T-helper 2 cell treated with Interferon-gamma antibody and Interleukin-4, amounts not matched to agents 5 μg/mL and 100 μg/mL, for 36 hours (primary cell): ENCODE results near the gene MSH5.
A peak's percentile ranks its signal among the peaks of the same experiment; 100 is the strongest.

Source experiments
- DNase-seq: peaks from one replicate; pipeline ENCODE4 v3.0.0; 2021; ENCODE audit warnings: low spot score
- H3K27ac Mint-ChIP-seq: one replicate; pipeline ENCODE4 v1.8.0; 2021; ENCODE audit warnings: mild to moderate bottlenecking, mixed read lengths
- H3K27me3 Mint-ChIP-seq: one replicate; pipeline ENCODE4 v1.8.0; 2021; ENCODE audit warnings: low read depth, mixed read lengths
- H3K36me3 Mint-ChIP-seq: one replicate; pipeline ENCODE4 v1.8.0; 2021; ENCODE audit warnings: low read depth, mixed read lengths
- H3K4me1 Mint-ChIP-seq: one replicate; pipeline ENCODE4 v1.8.0; 2021; ENCODE audit warnings: low read depth, mixed read lengths
- H3K4me3 Mint-ChIP-seq: one replicate; pipeline ENCODE4 v1.8.0; 2022; ENCODE audit warnings: mild to moderate bottlenecking, moderate library complexity, mixed read lengths
- H3K9me3 Mint-ChIP-seq: one replicate; pipeline ENCODE4 v1.8.0; 2021; ENCODE audit warnings: mixed read lengths

The MSH5 gene

DNA sequence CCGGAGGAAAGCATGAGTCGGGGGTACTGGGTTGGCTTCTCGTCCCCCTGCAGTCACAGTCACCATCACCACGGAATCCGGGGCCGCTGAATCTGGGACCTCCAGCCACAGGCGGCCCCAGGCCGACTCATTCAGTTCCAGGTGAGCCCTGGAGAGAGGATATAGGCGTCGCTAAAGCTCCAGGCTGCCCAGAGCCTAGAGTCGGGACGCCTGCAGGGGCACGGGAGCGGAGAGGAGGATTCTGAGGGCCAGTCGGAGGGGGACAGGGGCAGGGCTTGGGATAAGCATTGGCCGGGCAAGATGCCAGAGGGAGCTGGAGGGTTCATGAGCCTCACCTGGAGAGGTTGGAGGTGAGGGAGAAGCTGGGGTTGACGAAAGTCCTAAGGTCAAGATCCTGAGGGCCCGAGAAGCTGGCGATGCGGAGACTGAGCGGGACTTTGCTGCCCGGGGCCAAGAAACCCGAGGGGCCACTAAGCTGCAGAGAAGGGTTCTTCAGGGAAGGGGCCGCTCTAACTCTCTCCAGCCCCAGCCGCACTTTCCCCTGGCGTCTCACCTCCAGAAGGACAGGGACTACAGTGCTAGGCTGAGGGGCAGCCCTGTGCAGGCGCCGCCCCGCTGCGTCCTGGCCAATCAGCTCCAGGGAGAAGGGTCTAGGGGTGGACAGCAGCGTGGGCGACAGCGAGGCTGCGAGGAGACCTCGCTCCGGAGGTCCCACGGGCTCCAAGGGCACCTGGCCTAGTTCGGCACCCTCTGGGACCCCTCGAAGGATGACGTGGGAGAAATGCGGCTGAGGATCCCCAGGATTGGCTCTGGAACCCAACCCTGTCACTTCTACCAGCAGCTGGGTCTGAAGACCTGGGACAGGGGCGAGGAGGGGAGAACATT is 26.3 kb downstream of the MSH5 start:
- no peak overlapping the region for H3K4me3 Mint-ChIP-seq
- H3K36me3 Mint-ChIP-seq: peaks cover 23% of the 10 kb centered on the region
- H3K27ac Mint-ChIP-seq: no peak overlapping the region
- DNase-seq: no peak
- peaks cover 14% of the 10 kb centered on the region for H3K4me1 Mint-ChIP-seq
- no peaks in the 10 kb centered on the region for H3K27me3 Mint-ChIP-seq
- H3K9me3 Mint-ChIP-seq: no peaks in the 10 kb centered on the region

DNA sequence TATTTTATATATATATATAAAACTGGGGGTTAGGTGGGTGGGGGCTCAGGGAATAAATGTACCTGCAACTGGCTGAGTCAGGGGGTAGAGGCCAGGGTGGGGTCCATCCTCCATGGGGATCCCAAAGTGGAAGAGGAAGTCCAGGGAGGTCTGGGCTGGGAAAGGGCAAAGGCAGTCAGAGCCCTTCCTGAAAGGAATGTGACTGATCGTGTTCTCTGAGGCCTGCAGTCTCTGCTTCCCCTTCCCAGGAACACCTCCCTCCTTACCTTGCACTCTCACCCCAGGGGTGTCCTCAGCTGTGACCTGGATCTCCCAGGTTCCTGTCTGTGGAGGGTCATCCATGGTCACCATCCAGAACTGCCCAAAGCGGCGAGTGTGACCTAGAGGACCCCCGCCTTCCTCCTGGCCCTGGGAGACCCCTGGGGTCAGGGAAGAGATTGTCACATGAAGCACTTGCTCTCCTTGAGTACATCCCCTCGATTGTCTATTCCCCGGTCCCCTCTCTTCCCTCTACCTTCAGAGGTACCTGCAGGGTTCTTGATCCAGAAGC is 27.4 kb downstream of the MSH5 start:
- no peak for DNase-seq
- H3K9me3 Mint-ChIP-seq: no peaks in the 10 kb centered on the region

DNA sequence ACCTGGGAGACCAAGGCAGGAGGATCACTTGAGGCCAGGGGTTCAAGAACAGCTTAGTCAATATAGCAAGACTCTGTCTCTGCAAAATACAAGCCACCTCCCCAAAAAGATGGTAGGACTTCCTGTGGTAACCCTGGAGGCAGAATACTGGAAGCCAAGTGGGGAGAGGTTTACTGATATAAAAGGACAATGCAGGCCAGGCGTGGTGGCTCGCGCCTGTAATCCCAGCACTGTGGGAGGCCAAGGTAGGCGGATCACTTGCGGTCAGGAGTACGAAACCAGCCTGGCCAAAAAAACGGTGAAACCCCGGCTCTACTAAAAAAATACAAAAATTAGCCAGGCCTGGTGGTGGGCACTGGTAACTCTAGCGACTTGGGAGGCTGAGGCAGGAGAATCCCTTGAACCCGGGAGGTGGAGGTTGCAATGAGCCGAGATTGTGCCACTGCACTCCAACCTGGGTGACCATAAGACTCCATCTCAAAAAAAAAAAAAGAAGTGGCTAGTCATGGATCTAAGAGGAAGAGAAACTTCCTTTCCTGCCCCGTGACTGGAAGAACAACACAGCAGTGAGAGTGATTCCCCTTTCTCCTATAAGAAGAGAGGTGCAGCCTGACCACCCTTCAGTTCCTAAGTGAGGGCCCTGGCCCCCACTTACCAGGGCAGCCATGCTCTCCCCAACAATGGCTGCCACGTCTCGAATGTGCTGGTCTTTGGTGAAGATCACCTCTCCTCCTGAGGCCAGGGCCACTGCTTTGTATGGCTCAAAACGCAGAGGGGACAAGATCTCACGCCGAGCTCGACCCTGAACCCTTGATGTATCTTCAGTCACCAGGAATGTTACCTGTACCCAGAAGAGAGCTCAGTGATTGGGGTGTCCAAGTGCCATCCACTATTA is 28.8 kb downstream of the MSH5 start:
- Mint-ChIP-seq H3K4me3 (no peak overlapping the region), H3K9me3 (no peaks in the 10 kb centered on the region), H3K36me3 (peaks cover 8% of the 10 kb centered on the region), H3K4me1 (peaks cover 26% of the 10 kb centered on the region), H3K27me3 (no peaks in the 10 kb centered on the region), H3K27ac (no peak overlapping the region)
- DNase-seq: no peak

More for the DNA sequence above, 27.4 kb downstream of the MSH5 start:
- peaks cover 19% of the 10 kb centered on the region for H3K4me1 Mint-ChIP-seq
- H3K36me3 Mint-ChIP-seq: peaks cover 18% of the 10 kb centered on the region
- no peaks in the 10 kb centered on the region for H3K27me3 Mint-ChIP-seq
- no peak overlapping the region for H3K27ac Mint-ChIP-seq
- no peak overlapping the region for H3K4me3 Mint-ChIP-seq

DNA sequence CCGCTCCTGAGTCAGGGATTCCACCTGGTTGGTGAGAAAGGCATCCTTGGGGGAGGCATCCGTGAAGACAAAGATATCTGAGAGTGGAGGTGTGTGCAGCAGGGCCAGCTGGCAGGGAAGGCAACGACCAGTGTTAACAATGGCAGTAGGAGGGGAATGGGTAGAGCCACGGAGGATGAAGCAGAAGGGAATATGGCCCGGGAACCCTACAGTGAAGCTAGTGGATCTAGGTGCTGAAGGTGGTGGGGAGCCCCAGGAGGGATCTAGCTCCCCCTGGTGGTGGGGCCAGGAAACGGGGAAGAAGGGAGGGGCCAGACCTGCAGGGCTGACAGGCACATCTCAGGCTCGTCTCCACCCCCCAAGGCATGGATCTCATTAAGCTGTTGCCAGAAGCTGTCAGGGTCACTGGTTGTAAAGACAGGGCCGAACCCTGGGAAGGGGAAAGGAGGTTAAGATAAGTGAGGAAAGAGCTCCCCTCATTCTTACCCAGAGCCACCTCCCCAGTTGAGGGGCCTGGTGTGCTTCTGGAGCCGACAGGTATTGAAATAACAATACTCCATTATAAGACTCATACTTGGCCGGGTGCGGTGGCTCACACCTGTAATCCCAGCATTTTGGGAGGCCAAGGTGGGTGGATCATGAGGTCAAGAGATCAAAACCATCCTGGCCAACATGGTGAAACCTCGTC is 30.0 kb downstream of the MSH5 start:
- Mint-ChIP-seq H3K27me3 (no peaks in the 10 kb centered on the region), H3K36me3 (peaks cover 6% of the 10 kb centered on the region), H3K9me3 (no peaks in the 10 kb centered on the region), H3K27ac (peak overlapping the region; percentile 66), H3K4me1 (peaks cover 23% of the 10 kb centered on the region), H3K4me3 (peak overlapping the region; percentile 22)
- peak; percentile 73 for DNase-seq

DNA sequence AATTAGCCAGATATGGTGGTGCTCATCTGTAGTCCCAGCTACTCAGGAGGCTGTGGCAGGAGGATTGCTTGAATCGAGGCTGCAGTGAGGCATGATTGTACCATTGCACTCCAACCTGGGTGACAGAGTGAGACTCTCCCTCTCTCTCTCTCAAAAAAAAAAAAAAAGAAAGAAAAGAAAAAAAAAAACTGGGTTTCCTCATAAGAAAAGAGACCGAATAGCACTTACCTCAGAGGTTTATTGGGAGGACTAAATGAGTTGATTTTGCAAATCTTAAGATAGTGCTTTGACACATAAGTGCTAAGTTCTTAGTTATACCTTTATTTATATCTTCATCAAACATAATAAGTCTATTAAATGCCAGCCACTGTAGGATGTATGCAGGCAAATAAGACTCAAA is 31.1 kb downstream of the MSH5 start:
- Mint-ChIP-seq H3K36me3 (peaks cover 8% of the 10 kb centered on the region), H3K4me1 (peaks cover 29% of the 10 kb centered on the region), H3K27ac (no peak overlapping the region), H3K27me3 (no peaks in the 10 kb centered on the region), H3K9me3 (no peaks in the 10 kb centered on the region), H3K4me3 (no peak overlapping the region)
- DNase-seq: no peak

DNA sequence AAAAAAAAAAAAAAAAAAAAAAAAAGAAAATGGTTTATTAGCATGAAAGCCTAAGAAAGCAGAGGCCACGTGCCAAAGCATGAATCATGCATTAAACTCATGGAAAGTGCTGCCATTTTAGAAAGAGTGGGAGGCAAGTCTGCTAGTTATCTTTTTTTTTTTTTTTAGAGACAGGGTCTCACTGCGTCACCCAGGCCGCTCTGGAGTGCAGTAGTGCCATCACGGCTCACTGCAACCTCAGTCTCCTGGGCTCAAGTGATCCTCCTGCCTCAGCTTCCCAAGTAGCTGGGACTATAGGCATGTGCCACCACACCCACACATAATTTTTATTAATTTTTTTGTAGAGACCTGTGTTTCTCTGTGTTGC is 32.2 kb downstream of the MSH5 start:
- no peak overlapping the region for H3K4me3 Mint-ChIP-seq
- no peak for DNase-seq
- no peaks in the 10 kb centered on the region for H3K27me3 Mint-ChIP-seq
- H3K27ac Mint-ChIP-seq: peak overlapping the region; percentile 63
- H3K4me1 Mint-ChIP-seq: peaks cover 36% of the 10 kb centered on the region
- no peaks in the 10 kb centered on the region for H3K9me3 Mint-ChIP-seq
- peaks cover 8% of the 10 kb centered on the region for H3K36me3 Mint-ChIP-seq

DNA sequence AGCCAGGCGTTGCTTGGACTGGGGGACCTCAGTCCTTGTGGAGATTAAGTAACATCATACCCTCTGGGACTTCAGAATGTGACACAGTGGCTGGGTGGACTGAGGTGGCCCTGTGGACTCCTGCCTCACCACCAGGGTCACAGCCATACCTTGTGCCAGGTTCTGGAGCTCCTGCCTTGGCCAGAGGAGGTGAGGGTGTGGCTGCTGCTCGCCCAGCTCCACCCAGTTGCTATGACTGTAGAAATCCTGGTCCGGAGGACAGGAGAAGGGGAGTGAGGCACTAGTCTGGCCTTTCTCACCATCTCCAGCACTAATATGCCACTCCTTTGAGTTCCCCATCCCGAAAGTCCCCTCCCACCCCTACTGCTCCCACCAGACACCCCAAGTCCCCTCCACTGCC is 35.4 kb downstream of the MSH5 start:
- DNase-seq: no peak
- Mint-ChIP-seq H3K4me3 (no peak overlapping the region), H3K9me3 (no peaks in the 10 kb centered on the region), H3K27me3 (no peaks in the 10 kb centered on the region), H3K4me1 (peaks cover 38% of the 10 kb centered on the region), H3K27ac (peak overlapping the region; percentile 76), H3K36me3 (peaks cover 16% of the 10 kb centered on the region)

DNA sequence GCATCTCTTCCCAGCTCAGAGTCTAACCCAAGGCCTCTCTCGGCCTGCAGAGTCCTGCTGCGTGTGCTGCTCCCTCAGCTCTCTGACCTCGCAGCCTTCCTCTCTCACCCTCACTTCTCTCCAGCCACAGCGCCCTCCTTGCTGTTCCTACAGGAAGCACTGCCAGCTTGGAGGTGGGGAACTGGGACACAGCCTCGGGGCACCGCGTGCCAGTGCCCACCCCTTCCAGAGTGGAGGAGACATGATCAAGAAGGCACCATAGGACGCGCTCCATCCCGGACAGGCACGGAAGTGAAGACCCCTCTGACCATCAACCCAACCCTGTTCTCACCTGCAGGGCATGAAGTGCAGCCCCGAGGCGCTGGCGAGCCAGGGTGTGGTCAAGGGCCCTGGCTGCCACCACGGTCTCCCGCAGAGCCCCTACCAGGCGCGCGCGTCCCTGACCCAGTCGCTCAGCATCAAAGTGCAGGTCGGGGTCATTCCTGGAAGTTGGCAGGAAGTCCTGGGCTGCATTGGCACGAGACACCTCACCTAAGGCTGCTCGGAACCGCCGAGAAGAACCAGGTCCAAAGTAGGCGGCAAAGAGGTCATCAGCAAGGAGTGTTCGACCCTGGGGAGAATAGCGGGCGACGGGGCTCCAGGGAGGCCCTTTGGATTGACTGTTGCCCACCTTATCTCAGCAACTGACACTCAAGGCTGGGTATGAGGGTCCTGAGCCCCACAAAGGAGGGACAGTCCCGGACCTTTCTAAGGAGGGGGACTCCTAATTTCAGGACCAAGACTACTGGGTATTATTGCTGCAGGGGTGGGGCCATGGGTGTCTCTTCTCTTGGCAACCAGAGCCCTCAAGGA is 36.1 kb downstream of the MSH5 start:
- Mint-ChIP-seq H3K4me3 (peak overlapping the region; percentile 13), H3K4me1 (peaks cover 36% of the 10 kb centered on the region), H3K9me3 (no peaks in the 10 kb centered on the region), H3K27ac (peak overlapping the region; percentile 76), H3K36me3 (peaks cover 18% of the 10 kb centered on the region), H3K27me3 (no peaks in the 10 kb centered on the region)
- no peak for DNase-seq

DNA sequence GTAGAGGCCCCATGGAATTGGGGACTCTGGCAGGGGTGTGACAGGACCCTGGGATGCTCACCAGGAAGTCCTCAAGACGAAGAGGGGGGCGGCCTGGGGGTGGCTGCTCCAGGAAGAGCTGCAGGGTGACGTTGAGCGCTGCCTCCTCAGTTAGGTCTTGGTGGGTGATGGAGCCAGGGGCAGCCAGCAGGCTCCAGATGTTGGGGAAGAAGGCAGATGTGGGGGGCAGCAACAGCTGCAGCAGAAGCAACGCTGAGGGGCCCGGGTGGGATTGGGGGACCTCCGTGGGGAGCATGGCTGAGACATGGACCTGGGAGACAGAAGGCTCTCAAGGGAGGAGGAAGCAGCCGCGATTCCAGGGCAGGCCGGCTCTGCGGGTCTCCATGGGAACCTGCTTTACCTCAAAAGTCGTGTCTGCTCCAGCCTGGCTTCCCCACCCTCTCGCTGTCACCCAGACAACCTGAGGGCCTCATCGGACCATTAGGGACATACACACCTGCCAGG is 36.7 kb downstream of the MSH5 start:
- no peaks in the 10 kb centered on the region for H3K9me3 Mint-ChIP-seq
- H3K27ac Mint-ChIP-seq: peak overlapping the region; percentile 71
- peak overlapping the region; percentile 13 for H3K4me3 Mint-ChIP-seq
- H3K4me1 Mint-ChIP-seq: peaks cover 29% of the 10 kb centered on the region
- H3K27me3 Mint-ChIP-seq: no peaks in the 10 kb centered on the region
- peaks cover 21% of the 10 kb centered on the region for H3K36me3 Mint-ChIP-seq
- no peak for DNase-seq

DNA sequence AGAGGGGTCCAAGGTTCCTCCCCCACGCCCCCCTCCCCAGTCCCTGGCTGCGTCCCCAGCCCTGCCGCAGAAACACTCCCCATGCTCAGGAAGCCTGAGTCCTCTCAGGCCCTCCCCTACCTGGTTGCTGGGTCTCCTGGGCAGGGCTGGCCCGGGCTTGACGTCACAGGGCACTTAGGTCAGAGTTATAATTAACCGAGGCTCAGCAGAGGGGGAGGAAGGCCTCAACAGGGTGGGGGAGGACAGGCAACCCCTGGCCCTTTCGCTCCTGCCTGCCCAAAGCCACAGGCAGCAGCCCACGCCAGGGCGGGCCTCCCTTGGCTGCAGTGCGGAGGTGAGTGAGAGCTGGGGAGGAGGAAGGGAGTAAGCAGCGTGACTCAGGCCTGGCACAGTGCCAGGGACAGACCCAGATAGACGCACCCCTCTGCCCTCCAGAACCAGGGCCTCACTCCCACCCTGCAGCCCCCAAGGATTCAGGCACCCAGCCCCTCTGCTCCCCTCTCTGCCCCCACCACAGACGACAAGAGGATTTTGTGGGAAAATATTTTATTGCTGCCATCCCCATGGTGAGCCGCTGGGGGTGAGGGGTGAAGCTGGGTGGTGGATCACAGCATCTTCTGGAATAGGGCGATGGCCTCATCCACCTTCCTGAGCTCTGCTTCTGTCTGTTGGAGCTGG is 37.3 kb downstream of the MSH5 start, which contains the start of gene VWA7:
VWA7 (minus strand) TSS at position 340 of the 678 bp plus-strand sequence. CDS start 549 bp downstream, outside the sequence.
- Mint-ChIP-seq H3K36me3 (peaks cover 21% of the 10 kb centered on the region), H3K27ac (peak within 1 kb of the TSS; percentile 71), H3K27me3 (no peaks in the 10 kb centered on the region), H3K4me3 (peak within 1 kb of the TSS; percentile 38), H3K9me3 (no peaks in the 10 kb centered on the region), H3K4me1 (peaks cover 28% of the 10 kb centered on the region)
- peak; percentile 89 for DNase-seq

DNA sequence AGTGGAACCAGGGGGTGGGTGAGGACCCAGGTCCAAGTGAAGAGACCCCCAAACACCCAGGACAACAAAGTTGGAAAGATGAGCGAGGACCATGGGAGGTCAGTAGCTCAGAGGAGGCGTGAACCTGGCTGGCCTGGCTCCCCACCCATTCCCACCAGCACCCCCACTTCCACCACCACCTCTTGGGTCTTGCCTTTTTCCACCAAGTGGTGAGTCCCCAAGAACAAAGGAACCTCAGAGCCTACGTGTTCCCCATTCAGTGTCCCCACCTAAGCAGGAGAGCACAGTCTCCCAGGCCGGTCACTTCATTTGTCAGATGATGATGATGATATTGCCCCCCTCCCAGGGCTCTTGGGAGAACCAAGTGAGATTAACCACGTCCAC is 37.9 kb downstream of the MSH5 start:
- H3K9me3 Mint-ChIP-seq: no peaks in the 10 kb centered on the region
- H3K4me1 Mint-ChIP-seq: peaks cover 26% of the 10 kb centered on the region
- peak overlapping the region; percentile 71 for H3K27ac Mint-ChIP-seq
- H3K4me3 Mint-ChIP-seq: no peak overlapping the region
- no peak for DNase-seq
- peaks cover 25% of the 10 kb centered on the region for H3K36me3 Mint-ChIP-seq
- H3K27me3 Mint-ChIP-seq: no peaks in the 10 kb centered on the region

DNA sequence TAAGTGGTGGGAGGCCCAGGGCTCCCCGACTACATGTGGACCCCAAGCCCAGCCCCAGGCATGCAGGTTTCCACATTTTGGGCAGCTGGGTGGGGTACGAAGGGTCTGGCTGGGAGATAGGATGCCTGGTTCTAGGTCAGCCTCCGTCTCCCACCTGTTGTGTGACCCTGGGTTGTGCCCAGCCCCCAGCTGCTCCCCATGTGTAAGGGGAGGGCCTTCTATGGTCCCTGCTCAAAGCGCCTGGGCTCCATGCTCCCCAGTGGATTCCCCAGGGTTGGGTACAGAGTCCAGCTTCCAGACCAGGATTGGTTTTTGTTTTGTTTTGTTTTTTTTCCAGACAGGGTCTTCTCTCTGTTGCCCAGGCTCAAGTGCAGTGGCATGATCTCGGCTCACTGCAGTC is 38.4 kb downstream of the MSH5 start:
- H3K4me3 Mint-ChIP-seq: no peak overlapping the region
- no peaks in the 10 kb centered on the region for H3K9me3 Mint-ChIP-seq
- no peak for DNase-seq
- H3K4me1 Mint-ChIP-seq: peaks cover 22% of the 10 kb centered on the region
- H3K36me3 Mint-ChIP-seq: peaks cover 29% of the 10 kb centered on the region
- H3K27ac Mint-ChIP-seq: no peak overlapping the region
- H3K27me3 Mint-ChIP-seq: no peaks in the 10 kb centered on the region
